ENCODE results near the gene ZC3HAV1L. TPM values are rescaled to one million over a fixed set of nuclear protein-coding genes. Genes with fewer than 3 reads are reported as not detected.

The ZC3HAV1L gene
- total and polyA plus RNA-seq, 10 of the 15 experiments (the other 5 are each of a cell fraction or from before 2014, with no cell fraction given) = 0.09 to 16.3 (median 4.9) TPM

DNA sequence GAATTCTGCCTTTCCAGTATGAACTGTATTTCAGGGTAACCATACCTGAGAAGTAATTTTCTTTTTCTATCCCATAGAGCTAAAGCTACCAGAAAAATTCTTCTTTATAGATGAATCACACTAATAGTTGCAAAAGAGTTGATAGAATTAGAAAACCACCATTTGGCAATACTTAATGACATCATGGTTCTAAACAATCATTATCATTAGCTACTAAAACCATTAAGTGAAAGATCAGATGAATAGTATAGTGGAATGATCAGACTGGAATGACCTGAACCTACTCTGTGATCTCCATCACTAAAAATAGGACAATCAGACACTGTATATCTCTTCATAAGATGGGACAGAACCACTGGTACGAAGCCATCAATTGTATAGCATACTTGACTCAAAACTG is 19.8 kb upstream of the ZC3HAV1L start:
- ChIA-PET CTCF (interaction anchor here (1.4 to 1.5 kb wide), 2 partner anchors 20 to 169 kb away, joined by 4 to 5 read pairs; no protein-coding TSS in a partner anchor), RAD21 (ENCODE audit: unreplicated experiment) (no interaction called here), POLR2A (no interaction called here), SMC1A (ENCODE audit: uncharacterized antibody, unreplicated experiment) (interaction anchor here (0.7 to 1.5 kb wide), 3 partner anchors 9 to 41 kb away, joined by 3 read pairs; no protein-coding TSS in a partner anchor)
- Histone ChIP-seq H3K27ac (ENCODE audit: control insufficient read depth, insufficient read depth) (no peak overlapping the region), H3K79me2 (ENCODE audit: control insufficient read depth, insufficient read depth, low read length) (no peaks in the 10 kb centered on the region), H2AFZ (ENCODE audit: control insufficient read depth, low read depth, low read length) (no peak overlapping the region), H3K36me3 (ENCODE audit: control insufficient read depth in 2 of 2, insufficient read depth in 2 of 2, low read length in 1 of 2) (peaks cover 15 to 39% of the 10 kb centered on the region in 2 experiments), H3K4me2 (ENCODE audit: control insufficient read depth, insufficient read depth) (no peak overlapping the region), H4K20me1 (ENCODE audit: control insufficient read depth, insufficient read depth) (no peaks in the 10 kb centered on the region), H3K9me3 (replicated peaks; ENCODE audit: control insufficient read depth, insufficient read depth, low read length) (no peaks in the 10 kb centered on the region), H3K4me3 (no peak overlapping the region), H3K4me1 (ENCODE audit: control insufficient read depth, insufficient read depth, low read length) (no peaks in the 10 kb centered on the region), H3K9ac (ENCODE audit: control insufficient read depth, insufficient read depth, low read length) (no peak overlapping the region), H3K27me3 (replicated peaks in 1 of 2; ENCODE audit: control insufficient read depth in 2 of 2, insufficient read depth in 2 of 2, low read length in 1 of 2) (no peaks in the 10 kb centered on the region)
- no TSS peak for BruUV-seq (replicated peaks)
- FAIRE-seq = no peak
- no peak for ATAC-seq
- intact Hi-C loops (cut with micrococcal nuclease; ENCODE audit: unreplicated experiment) (no loop called here), in situ Hi-C loops (cut with MboI) (no loop called here)
- no peak for DNase-seq (ENCODE audit: low read depth, low spot score)
- WGBS (ENCODE audit: insufficient coverage, insufficient replicate concordance, low lambda C conversion rate, missing lambda C conversion rate) = 47% methylated on average over 1 of the region's 1 CpG
- TF ChIP-seq, protein P1, sequence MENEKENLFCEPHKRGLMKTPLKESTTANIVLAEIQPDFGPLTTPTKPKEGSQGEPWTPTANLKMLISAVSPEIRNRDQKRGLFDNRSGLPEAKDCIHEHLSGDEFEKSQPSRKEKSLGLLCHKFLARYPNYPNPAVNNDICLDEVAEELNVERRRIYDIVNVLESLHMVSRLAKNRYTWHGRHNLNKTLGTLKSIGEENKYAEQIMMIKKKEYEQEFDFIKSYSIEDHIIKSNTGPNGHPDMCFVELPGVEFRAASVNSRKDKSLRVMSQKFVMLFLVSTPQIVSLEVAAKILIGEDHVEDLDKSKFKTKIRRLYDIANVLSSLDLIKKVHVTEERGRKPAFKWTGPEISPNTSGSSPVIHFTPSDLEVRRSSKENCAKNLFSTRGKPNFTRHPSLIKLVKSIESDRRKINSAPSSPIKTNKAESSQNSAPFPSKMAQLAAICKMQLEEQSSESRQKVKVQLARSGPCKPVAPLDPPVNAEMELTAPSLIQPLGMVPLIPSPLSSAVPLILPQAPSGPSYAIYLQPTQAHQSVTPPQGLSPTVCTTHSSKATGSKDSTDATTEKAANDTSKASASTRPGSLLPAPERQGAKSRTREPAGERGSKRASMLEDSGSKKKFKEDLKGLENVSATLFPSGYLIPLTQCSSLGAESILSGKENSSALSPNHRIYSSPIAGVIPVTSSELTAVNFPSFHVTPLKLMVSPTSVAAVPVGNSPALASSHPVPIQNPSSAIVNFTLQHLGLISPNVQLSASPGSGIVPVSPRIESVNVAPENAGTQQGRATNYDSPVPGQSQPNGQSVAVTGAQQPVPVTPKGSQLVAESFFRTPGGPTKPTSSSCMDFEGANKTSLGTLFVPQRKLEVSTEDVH (IDR thresholded peaks at IDR 0.05; ENCODE audit: low read depth, partially characterized antibody) = no peak
- TF ChIP-seq LARP7 (IDR thresholded peaks at IDR 0.05) (no peak), EED (IDR thresholded peaks at IDR 0.05; ENCODE audit: low read depth) (no peak), SIX5 (IDR thresholded peaks at IDR 0.05; ENCODE audit: low read depth, low read length, severe bottlenecking) (no peak)
- TF ChIP-seq, protein P2, sequence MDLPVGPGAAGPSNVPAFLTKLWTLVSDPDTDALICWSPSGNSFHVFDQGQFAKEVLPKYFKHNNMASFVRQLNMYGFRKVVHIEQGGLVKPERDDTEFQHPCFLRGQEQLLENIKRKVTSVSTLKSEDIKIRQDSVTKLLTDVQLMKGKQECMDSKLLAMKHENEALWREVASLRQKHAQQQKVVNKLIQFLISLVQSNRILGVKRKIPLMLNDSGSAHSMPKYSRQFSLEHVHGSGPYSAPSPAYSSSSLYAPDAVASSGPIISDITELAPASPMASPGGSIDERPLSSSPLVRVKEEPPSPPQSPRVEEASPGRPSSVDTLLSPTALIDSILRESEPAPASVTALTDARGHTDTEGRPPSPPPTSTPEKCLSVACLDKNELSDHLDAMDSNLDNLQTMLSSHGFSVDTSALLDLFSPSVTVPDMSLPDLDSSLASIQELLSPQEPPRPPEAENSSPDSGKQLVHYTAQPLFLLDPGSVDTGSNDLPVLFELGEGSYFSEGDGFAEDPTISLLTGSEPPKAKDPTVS (IDR thresholded peaks at IDR 0.05; ENCODE audit: low read depth, low read length) = no peak
- TF ChIP-seq, protein P3, sequence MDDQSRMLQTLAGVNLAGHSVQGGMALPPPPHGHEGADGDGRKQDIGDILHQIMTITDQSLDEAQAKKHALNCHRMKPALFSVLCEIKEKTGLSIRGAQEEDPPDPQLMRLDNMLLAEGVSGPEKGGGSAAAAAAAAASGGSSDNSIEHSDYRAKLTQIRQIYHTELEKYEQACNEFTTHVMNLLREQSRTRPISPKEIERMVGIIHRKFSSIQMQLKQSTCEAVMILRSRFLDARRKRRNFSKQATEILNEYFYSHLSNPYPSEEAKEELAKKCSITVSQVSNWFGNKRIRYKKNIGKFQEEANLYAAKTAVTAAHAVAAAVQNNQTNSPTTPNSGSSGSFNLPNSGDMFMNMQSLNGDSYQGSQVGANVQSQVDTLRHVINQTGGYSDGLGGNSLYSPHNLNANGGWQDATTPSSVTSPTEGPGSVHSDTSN (IDR thresholded peaks at IDR 0.05; ENCODE audit: insufficient replicate concordance, low read depth, low read length) = no peak
- TF ChIP-seq, protein P4, sequence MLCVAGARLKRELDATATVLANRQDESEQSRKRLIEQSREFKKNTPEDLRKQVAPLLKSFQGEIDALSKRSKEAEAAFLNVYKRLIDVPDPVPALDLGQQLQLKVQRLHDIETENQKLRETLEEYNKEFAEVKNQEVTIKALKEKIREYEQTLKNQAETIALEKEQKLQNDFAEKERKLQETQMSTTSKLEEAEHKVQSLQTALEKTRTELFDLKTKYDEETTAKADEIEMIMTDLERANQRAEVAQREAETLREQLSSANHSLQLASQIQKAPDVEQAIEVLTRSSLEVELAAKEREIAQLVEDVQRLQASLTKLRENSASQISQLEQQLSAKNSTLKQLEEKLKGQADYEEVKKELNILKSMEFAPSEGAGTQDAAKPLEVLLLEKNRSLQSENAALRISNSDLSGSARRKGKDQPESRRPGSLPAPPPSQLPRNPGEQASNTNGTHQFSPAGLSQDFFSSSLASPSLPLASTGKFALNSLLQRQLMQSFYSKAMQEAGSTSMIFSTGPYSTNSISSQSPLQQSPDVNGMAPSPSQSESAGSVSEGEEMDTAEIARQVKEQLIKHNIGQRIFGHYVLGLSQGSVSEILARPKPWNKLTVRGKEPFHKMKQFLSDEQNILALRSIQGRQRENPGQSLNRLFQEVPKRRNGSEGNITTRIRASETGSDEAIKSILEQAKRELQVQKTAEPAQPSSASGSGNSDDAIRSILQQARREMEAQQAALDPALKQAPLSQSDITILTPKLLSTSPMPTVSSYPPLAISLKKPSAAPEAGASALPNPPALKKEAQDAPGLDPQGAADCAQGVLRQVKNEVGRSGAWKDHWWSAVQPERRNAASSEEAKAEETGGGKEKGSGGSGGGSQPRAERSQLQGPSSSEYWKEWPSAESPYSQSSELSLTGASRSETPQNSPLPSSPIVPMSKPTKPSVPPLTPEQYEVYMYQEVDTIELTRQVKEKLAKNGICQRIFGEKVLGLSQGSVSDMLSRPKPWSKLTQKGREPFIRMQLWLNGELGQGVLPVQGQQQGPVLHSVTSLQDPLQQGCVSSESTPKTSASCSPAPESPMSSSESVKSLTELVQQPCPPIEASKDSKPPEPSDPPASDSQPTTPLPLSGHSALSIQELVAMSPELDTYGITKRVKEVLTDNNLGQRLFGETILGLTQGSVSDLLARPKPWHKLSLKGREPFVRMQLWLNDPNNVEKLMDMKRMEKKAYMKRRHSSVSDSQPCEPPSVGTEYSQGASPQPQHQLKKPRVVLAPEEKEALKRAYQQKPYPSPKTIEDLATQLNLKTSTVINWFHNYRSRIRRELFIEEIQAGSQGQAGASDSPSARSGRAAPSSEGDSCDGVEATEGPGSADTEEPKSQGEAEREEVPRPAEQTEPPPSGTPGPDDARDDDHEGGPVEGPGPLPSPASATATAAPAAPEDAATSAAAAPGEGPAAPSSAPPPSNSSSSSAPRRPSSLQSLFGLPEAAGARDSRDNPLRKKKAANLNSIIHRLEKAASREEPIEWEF (IDR thresholded peaks at IDR 0.05; ENCODE audit: insufficient replicate concordance, low read depth, low read length) = no peak
- TF ChIP-seq, protein P5, sequence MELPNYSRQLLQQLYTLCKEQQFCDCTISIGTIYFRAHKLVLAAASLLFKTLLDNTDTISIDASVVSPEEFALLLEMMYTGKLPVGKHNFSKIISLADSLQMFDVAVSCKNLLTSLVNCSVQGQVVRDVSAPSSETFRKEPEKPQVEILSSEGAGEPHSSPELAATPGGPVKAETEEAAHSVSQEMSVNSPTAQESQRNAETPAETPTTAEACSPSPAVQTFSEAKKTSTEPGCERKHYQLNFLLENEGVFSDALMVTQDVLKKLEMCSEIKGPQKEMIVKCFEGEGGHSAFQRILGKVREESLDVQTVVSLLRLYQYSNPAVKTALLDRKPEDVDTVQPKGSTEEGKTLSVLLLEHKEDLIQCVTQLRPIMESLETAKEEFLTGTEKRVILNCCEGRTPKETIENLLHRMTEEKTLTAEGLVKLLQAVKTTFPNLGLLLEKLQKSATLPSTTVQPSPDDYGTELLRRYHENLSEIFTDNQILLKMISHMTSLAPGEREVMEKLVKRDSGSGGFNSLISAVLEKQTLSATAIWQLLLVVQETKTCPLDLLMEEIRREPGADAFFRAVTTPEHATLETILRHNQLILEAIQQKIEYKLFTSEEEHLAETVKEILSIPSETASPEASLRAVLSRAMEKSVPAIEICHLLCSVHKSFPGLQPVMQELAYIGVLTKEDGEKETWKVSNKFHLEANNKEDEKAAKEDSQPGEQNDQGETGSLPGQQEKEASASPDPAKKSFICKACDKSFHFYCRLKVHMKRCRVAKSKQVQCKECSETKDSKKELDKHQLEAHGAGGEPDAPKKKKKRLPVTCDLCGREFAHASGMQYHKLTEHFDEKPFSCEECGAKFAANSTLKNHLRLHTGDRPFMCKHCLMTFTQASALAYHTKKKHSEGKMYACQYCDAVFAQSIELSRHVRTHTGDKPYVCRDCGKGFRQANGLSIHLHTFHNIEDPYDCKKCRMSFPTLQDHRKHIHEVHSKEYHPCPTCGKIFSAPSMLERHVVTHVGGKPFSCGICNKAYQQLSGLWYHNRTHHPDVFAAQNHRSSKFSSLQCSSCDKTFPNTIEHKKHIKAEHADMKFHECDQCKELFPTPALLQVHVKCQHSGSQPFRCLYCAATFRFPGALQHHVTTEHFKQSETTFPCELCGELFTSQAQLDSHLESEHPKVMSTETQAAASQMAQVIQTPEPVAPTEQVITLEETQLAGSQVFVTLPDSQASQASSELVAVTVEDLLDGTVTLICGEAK (IDR thresholded peaks at IDR 0.05; ENCODE audit: borderline replicate concordance) = no peak
